Loucy (cell line): ENCODE measurements around the gene KLHDC8A.
"Not testable (repeated sequence)": the region's sequence is repeated elsewhere in the genome, so short reads cannot be mapped to it uniquely, and the experiment has no call there.

ENCODE experiments used
- H2AFZ ChIP-seq: fragments of 200-600 bp; sonication (generic); 2 replicates; pipeline ENCODE4 v1.6.0; 2016; ENCODE audit warnings: antibody characterized with exemption, mild to moderate bottlenecking, low read length, moderate library complexity
- H3F3A ChIP-seq: fragments of 200-600 bp; 2 replicates; pipeline ENCODE4 v1.6.0; 2016; ENCODE audit warnings: antibody characterized with exemption, low read depth, mild to moderate bottlenecking
- H3K27me3 ChIP-seq: fragments of 200-600 bp; sonication (generic); 2 replicates; pipeline ENCODE4 v1.6.1; 2014; ENCODE audit warnings: low read length, mild to moderate bottlenecking; ENCODE audit not compliant: insufficient read depth, poor library complexity, severe bottlenecking
- H3K36me3 ChIP-seq: fragments of 200-600 bp; sonication (generic); 2 replicates; pipeline ENCODE4 v1.6.1; 2016; ENCODE audit warnings: low read length; ENCODE audit not compliant: insufficient read depth
- H3K4me1 ChIP-seq: fragments of 200-600 bp; sonication (generic); 2 replicates; pipeline ENCODE4 v1.5.1; 2014; ENCODE audit warnings: low read length, mild to moderate bottlenecking; ENCODE audit not compliant: insufficient read depth, poor library complexity, severe bottlenecking
- H3K4me2 ChIP-seq: fragments of 200-600 bp; sonication (generic); 2 replicates; pipeline ENCODE4 v1.6.0; 2014; ENCODE audit warnings: antibody characterized with exemption, low read length, low read depth, mild to moderate bottlenecking; ENCODE audit not compliant: poor library complexity, severe bottlenecking
- H3K4me3 ChIP-seq: fragments of 200-600 bp; sonication (generic); 2 replicates; pipeline ENCODE4 v1.5.1; 2014; ENCODE audit warnings: low read length, mild to moderate bottlenecking, mixed read lengths; ENCODE audit not compliant: poor library complexity, severe bottlenecking
- H3K79me2 ChIP-seq: fragments of 200-600 bp; sonication (generic); 2 replicates; pipeline ENCODE4 v1.6.1; 2014; ENCODE audit warnings: low read length; ENCODE audit not compliant: insufficient read depth
- H3K9ac ChIP-seq: fragments of 200-600 bp; sonication (generic); 2 replicates; pipeline ENCODE4 v1.6.0; 2014; ENCODE audit warnings: mild to moderate bottlenecking, low read depth, low read length, moderate library complexity; ENCODE audit not compliant: poor library complexity, severe bottlenecking
- H3K9me2 ChIP-seq: fragments of 200-600 bp; sonication (generic); replicated peaks from 2 replicates; pipeline ENCODE4 v1.6.1; 2016; ENCODE audit warnings: low read depth, low read length, mixed read lengths
- H3K9me3 ChIP-seq: fragments of 200-600 bp; sonication (generic); 2 replicates; pipeline ENCODE4 v1.6.1; 2014; ENCODE audit warnings: mild to moderate bottlenecking, antibody characterized with exemption, low read length, low read depth; ENCODE audit not compliant: insufficient read depth
- H4K20me1 ChIP-seq: fragments of 200-600 bp; sonication (generic); 2 replicates; pipeline ENCODE4 v1.6.0; 2014; ENCODE audit warnings: antibody characterized with exemption, low read length, mild to moderate bottlenecking; ENCODE audit not compliant: insufficient read depth, poor library complexity, severe bottlenecking
- EZH2phosphoT487 ChIP-seq: fragments of 200-600 bp; IDR thresholded peaks from 2 replicates; pipeline ENCODE4 v1.6.1; 2018; ENCODE audit warnings: antibody characterized with exemption, mild to moderate bottlenecking, moderate library complexity, borderline replicate concordance
- TF ChIP-seq, protein P1 (sequence below): fragments of 200-600 bp; sonication (generic); conservative IDR thresholded peaks from 2 replicates; pipeline ENCODE4 v1.5.1; 2014; ENCODE audit warnings: mild to moderate bottlenecking, antibody characterized with exemption, low read length

Gene KLHDC8A

DNA sequence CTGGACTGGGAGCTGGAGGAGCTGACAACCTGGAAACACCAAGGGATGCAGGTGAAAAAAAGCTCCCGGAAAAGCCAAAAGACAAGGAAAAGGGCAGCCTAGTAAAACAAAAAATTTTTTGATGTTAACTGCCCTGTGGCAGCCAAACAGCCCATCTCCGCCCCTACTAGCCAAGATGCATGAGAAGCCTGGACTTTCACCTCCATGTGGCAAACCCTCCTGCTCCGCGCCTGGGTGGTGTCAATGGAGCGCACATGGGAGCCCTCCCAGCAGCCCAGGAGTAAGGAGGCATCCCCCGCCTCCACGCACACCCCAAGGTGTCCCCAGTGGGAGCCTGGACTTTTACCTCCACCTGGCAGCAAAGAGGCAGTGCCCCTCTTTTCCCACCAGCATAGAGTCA is 34.7 kb upstream of the KLHDC8A start:
- no peaks in the 10 kb centered on the region for H3K9me2 ChIP-seq
- no peak overlapping the region for H3K9ac ChIP-seq
- H3K4me1 ChIP-seq, result no peaks in the 10 kb centered on the region
- H2AFZ ChIP-seq, result no peak overlapping the region
- TF ChIP-seq, protein P1, sequence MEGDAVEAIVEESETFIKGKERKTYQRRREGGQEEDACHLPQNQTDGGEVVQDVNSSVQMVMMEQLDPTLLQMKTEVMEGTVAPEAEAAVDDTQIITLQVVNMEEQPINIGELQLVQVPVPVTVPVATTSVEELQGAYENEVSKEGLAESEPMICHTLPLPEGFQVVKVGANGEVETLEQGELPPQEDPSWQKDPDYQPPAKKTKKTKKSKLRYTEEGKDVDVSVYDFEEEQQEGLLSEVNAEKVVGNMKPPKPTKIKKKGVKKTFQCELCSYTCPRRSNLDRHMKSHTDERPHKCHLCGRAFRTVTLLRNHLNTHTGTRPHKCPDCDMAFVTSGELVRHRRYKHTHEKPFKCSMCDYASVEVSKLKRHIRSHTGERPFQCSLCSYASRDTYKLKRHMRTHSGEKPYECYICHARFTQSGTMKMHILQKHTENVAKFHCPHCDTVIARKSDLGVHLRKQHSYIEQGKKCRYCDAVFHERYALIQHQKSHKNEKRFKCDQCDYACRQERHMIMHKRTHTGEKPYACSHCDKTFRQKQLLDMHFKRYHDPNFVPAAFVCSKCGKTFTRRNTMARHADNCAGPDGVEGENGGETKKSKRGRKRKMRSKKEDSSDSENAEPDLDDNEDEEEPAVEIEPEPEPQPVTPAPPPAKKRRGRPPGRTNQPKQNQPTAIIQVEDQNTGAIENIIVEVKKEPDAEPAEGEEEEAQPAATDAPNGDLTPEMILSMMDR, result no peak
- no peak for TF ChIP-seq EZH2phosphoT487
- H3K4me3 ChIP-seq, result no peak overlapping the region
- no peaks in the 10 kb centered on the region for H3F3A ChIP-seq
- H3K79me2 ChIP-seq, result no peaks in the 10 kb centered on the region
- no peaks in the 10 kb centered on the region for H3K27me3 ChIP-seq
- no peak overlapping the region for H3K4me2 ChIP-seq
- H3K36me3 ChIP-seq, result no peaks in the 10 kb centered on the region
- no peaks in the 10 kb centered on the region for H3K9me3 ChIP-seq
- H4K20me1 ChIP-seq, result no peaks in the 10 kb centered on the region

DNA sequence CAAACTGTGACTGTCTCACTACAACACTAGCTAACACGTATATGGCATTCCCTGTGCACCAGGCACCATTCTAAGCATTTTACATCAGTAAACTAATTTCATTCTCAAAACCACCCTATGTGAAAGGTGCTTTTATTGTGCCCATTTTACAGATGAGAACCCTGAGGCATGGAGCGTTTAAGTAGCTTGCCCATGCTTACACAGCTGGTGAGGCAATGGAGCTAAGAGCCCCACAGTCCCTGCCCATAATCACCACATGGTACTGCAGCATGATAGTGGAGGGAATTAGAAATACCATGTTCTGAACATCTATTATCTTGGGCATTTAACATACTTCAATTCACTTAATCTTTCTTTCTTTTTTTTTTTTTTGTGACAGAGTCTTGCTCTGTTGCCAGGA is 31.1 kb upstream of the KLHDC8A start:
- no peaks in the 10 kb centered on the region for H4K20me1 ChIP-seq
- H3K27me3 ChIP-seq, result no peaks in the 10 kb centered on the region
- no peaks in the 10 kb centered on the region for H3K36me3 ChIP-seq
- no peaks in the 10 kb centered on the region for H3K4me1 ChIP-seq
- TF ChIP-seq, protein P1, result no peak
- no peak for TF ChIP-seq EZH2phosphoT487
- H3K79me2 ChIP-seq, result no peaks in the 10 kb centered on the region
- H3F3A ChIP-seq, result no peaks in the 10 kb centered on the region
- no peak overlapping the region for H3K4me3 ChIP-seq
- H2AFZ ChIP-seq, result no peak overlapping the region
- no peaks in the 10 kb centered on the region for H3K9me2 ChIP-seq
- no peak overlapping the region for H3K4me2 ChIP-seq
- no peak overlapping the region for H3K9ac ChIP-seq
- no peaks in the 10 kb centered on the region for H3K9me3 ChIP-seq

DNA sequence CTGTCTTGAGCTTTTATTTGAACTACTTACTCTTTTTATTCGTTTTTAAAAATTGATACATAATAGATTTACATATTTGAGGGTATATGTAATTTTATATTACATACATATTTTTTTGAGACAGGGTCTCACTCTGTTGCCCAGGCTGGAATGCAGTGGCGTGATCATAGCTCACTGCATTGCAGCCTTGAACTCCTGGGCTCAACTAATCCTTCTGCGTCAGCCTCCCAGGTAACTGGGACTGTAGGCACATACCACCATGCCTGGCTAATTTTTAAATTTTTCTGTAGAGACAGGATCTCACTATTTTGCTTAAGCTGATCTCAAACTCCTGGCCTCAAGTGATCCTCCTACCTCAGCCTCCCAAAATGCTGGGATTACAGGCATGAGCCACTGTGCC is 26.3 kb upstream of the KLHDC8A start:
- not testable (repeated sequence) for H3K4me2 ChIP-seq, H2AFZ ChIP-seq, H3K9me3 ChIP-seq, H3K9me2 ChIP-seq, H4K20me1 ChIP-seq, H3K4me1 ChIP-seq, H3F3A ChIP-seq, H3K36me3 ChIP-seq, H3K4me3 ChIP-seq, H3K9ac ChIP-seq, H3K79me2 ChIP-seq, H3K27me3 ChIP-seq

DNA sequence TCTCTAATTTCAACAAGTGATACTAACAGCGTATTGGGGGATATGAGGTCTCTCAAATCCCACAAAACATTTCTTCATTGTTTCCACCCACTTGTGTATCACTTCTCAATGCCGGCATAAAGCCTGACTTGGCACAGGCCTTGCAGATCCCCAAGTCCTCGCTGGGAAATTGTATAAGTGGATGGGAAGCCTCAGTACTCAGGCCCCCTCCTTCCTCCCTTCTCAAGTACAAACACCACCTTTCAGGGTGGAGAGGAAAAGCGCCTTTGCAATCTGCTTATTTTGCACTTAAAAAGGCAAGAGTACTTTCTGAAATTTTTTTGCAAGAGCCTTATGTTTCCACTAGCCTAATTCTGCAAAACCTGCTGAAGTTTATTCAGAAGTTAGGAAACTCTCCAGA is 25.8 kb upstream of the KLHDC8A start:
- Histone ChIP-seq H3K4me2 (no peak overlapping the region), H3K79me2 (no peaks in the 10 kb centered on the region), H3K4me3 (no peak overlapping the region), H3K9me2 (no peaks in the 10 kb centered on the region), H3F3A (no peaks in the 10 kb centered on the region), H3K9ac (no peak overlapping the region), H2AFZ (no peak overlapping the region), H3K9me3 (no peaks in the 10 kb centered on the region), H3K4me1 (no peaks in the 10 kb centered on the region), H3K36me3 (no peaks in the 10 kb centered on the region), H4K20me1 (no peaks in the 10 kb centered on the region), H3K27me3 (no peaks in the 10 kb centered on the region)
- no peak for TF ChIP-seq EZH2phosphoT487
- TF ChIP-seq, protein P1, result no peak
